HG03095 (cell line): Measurements from ENCODE around the gene XKRX.
A peak's percentile ranks its signal among the peaks of the same experiment; 100 is the strongest.

ENCODE experiments used
- ATAC-seq: cut with Tn5 transposase; IDR thresholded peaks from one replicate; pipeline ENCODE4 v1.9.1; 2021; ENCODE audit warnings: moderate library complexity; ENCODE audit not compliant: unreplicated experiment

XKRX gene

DNA sequence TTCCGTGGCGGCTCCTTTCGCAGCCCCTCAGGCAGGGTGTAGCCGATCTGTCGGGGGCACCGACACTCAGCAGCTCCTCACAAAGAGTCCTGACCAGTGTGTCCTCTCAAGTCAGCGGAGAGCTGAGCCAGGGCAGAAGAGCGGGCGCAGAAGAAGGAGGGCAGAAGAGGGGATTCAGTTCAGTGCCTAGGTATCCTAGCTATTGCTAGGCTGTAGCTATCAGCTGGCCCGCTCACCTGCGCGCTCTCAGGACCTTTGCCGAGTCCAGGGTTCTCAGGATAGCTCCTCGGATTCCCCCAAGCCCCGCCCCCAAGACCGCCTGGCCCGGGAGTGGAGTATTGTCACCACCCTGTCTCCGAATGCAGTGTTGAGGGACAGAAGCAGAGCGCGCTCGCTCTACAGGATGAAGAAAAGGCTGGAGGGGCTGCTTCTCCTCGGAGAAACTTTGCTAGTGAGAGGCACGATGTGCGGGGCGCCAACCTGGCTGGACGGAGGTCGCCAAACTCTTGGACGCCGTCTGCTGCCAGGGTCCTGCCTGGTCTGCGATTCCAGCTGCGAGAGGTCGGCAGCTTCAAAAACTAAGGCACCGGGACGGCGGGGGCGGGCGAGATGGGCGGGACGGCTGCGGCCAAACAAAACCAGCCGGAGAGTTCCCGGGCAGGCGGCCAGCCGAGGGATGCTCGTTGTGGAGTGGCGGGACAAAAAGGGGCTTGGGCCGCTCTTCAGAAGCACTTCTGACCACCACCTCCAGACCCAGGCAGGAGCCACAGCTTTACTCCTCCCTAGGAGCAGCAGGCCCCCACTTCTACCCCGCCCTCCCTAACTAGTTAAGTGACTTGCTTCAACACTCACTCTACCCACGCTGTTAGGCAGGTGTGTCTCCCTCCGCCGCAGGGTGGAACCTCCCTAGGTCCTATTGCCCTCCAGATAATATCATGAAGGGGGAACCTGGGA, at the start of gene XKRX:
Gene XKRX (minus strand): TSS at position 258 of the 954 bp plus-strand sequence. CDS start 613 bp downstream, outside the sequence.
- peak; percentile 53 for ATAC-seq

- no peak for ATAC-seq
Observed at GRCh38 chrX:100976211-100976610, 47.5 kb upstream of the XKRX start.

- no peak for ATAC-seq
Observed at GRCh38 chrX:100975212-100975611, 46.5 kb upstream of the XKRX start.

DNA sequence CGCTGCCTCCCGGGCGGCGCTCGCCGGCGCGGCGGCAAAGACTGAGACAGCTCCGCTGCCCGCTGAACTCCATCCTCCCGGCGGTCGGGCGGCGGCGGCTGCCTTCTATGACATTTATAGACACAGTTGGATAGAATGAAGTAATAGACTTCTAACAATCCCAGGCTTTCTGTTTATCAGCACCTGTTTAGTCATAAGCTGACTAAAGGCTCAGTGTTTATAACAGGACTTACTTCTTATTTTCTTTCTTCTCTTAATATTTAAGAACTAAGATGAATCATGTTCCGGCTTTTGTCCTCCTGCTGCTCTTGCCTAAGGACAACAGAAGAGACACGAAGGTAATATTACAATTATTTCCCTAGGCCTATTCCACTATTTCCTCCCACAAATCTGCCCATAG, 44.7 kb upstream of the XKRX start:
- no peak for ATAC-seq

GRCh38 chrX:100969936-100970335, 41.2 kb upstream of the XKRX start:
- no peak for ATAC-seq

- ATAC-seq: no peak
Observed at GRCh38 chrX:100969408-100969807, 40.7 kb upstream of the XKRX start, which contains the start of gene ARL13A. Gene ARL13A, plus strand, starts transcription at chrX:100969708. Its CDS starts 3,982 bp downstream, at chrX:100973690.

DNA sequence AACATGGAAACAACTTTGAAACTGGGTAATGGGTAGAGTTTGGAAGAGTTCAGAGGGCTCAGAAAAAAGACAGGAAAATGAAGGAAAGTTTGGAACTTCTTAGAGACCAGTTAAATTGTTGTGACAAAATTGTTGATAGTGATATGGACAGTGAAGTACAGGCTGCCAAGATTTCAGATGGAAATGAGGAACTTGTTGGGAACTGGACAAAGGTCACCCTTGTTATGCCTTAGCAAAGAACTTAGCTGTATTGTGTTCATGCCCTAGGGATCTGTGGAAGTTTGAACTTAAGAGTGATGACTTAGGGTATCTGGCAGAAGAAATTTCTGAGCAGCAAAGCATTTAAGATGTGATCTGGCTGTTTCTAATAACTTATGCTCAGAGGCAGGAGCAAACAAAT, 35.6 kb upstream of the XKRX start:
- no peak for ATAC-seq

DNA sequence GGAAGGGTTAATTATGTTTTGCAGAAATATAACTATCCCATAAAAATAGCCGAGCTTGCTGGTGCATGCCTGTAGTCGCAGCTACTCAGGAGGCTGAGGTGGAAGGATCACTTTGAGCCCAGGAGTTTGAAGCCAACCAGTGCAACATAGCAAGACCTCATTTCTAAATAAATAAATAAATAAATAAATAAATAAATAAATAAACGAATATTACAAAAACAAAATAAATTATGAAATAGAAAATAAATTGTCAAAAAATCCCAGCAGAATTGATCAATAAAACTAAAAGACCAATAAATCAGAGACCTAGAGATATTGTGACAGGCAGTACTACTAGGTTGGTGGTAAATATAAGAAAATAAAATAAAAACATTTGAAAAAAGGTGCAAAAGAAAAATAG, 34.1 kb upstream of the XKRX start:
- ATAC-seq: no peak

GRCh38 chrX:100948557-100948956, 19.8 kb upstream of the XKRX start:
- no peak for ATAC-seq

- no peak for ATAC-seq
Observed at GRCh38 chrX:100946299-100946927, 17.7 kb upstream of the XKRX start.

- ATAC-seq: no peak
Observed at GRCh38 chrX:100944601-100945000, 15.9 kb upstream of the XKRX start.

- ATAC-seq: no peak
Observed at GRCh38 chrX:100939333-100939732, 10.6 kb upstream of the XKRX start.

DNA sequence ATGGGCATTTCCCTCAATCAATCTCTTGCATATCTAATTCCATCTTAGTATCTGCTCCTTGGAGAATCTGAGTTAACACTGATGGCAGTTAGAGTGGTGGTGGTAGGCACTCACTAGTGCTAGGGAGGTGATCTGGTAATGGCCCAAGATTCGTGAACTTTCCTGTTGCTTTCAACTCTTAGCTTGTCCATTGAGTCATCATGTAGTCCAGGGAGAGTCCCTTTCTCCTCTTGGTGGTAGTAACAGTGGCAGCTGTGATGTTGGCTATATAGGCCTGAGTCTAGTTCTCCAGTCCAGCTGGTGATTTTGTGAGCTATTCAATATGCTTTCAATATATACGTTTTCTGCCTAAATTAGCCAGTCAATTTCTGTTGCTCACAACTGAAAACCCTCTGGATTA, 7.0 kb upstream of the XKRX start:
- ATAC-seq: no peak

GRCh38 chrX:100931925-100932285, 3.2 kb upstream of the XKRX start:
- ATAC-seq: no peak

GRCh38 chrX:100931218-100931924, 2.7 kb upstream of the XKRX start:
- peak; percentile 74 for ATAC-seq

GRCh38 chrX:100926453-100926852, 2.3 kb downstream of the XKRX start:
- ATAC-seq: no peak

GRCh38 chrX:100924375-100924774, 4.3 kb downstream of the XKRX start:
- no peak for ATAC-seq

GRCh38 chrX:100915562-100915961, 13.2 kb downstream of the XKRX start:
- ATAC-seq: no peak

DNA sequence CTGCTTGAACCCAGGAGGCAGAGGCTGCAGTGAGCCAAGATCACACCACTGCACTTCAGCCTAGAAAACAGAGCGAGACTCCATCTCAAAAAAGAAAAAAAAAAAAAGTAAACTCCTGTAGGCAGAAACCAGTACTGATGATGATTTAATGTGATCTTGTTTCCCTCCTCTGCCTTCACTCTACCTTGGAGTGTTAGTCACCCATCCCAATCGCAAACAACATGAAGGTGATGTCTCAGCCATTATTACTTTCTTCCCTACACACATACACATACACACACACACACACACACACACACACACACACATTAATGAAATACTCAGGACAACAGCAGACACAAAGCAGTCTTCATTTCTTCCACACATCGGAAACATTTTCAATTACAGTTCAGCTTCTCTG, 15.6 kb downstream of the XKRX start:
- ATAC-seq: no peak

DNA sequence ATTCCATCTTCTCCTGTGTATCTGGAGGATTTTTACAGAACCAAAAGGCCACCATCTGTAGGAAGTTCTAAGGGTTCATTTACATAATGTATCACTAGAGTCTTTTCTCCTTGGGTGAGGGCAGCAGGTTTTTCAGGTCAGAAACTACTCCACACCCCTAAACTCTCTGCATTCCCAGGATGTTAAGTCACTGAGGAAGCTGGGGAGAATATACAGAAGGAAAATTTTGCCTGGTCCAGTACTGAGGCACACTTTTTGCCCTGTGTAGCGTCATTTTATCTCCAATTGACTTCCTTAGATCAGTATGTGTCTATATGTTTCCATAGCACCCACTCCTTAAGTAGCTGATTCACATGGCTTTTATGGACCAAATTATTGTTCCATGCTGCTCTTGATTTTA, 17.0 kb downstream of the XKRX start:
- no peak for ATAC-seq

DNA sequence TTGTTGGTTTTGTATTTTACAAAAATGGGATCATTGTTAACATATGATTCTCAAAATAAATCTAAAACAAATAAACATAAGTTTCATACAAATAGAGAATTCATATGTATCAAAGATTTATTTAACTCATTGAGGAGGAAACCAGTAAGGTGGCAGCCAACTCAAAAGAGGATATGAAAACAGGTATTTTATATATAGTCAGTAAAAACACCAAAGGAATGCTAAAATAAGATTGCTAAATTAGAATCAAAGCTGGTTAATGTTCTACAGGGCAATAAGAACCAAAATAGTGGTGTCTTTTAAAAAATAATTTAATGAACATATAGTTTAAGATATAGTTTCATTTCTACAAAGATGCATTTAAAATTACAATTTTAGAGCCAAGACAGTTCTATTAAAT, 23.1 kb downstream of the XKRX start:
- no peak for ATAC-seq

DNA sequence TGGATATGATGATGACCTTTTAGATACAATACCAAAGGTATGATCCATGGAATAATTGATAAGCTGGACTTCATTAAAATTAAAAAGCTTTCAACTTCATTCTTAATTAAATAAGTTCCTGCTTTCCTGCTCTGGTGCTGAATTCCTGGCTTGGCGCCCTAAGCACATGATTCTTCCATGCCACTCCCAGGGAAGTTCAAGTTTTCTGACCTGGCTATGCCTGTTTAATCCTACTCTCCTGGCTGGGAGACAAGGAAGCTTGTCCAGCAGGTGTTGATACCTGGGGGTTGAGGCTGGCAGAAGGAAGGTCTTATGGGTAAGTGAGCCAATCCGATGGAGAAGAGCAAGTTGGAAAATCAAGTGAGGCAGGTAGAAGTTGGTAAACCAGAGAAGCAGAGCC, 24.3 kb downstream of the XKRX start:
- no peak for ATAC-seq
